ENCODE measurements around the gene KBTBD3. TPM values are rescaled to one million over a fixed set of nuclear protein-coding genes. Genes with fewer than 3 reads are reported as not detected.

KBTBD3 gene
- total and polyA plus RNA-seq, 2 of the 4 experiments (the other 2 are of a cell fraction): 1.6 to 1.7 TPM

DNA sequence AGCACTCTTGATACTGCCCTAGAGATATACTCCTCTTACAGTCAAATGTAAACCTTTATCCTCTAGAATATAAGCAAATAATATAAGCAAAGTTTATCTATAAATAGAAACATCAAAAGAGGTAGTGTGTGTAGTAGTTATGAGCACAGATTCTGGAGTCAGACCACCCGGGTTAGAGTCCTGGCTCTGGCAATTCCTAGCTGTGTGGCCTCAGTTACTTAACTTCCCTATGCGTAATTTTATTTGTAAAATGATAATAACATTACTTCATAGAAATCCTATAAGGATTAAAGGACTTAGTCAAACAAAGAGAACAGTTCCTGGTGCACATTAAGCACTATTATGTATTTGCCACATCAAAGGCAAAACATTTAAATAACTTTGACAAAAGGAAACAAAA, 62.1 kb downstream of the KBTBD3 start:
- no peak overlapping the region for H3K23ac ChIP-seq (ENCODE audit: low read depth, low read length)
- H3K4me2 ChIP-seq (ENCODE audit: low read depth, low read length): no peak overlapping the region; the same call in 1 of the 2 replicates
- no peak overlapping the region for H2BK15ac ChIP-seq (ENCODE audit: low read depth, low read length)
- TF ChIP-seq, protein P1, sequence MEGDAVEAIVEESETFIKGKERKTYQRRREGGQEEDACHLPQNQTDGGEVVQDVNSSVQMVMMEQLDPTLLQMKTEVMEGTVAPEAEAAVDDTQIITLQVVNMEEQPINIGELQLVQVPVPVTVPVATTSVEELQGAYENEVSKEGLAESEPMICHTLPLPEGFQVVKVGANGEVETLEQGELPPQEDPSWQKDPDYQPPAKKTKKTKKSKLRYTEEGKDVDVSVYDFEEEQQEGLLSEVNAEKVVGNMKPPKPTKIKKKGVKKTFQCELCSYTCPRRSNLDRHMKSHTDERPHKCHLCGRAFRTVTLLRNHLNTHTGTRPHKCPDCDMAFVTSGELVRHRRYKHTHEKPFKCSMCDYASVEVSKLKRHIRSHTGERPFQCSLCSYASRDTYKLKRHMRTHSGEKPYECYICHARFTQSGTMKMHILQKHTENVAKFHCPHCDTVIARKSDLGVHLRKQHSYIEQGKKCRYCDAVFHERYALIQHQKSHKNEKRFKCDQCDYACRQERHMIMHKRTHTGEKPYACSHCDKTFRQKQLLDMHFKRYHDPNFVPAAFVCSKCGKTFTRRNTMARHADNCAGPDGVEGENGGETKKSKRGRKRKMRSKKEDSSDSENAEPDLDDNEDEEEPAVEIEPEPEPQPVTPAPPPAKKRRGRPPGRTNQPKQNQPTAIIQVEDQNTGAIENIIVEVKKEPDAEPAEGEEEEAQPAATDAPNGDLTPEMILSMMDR (conservative IDR thresholded peaks at IDR 0.05; ENCODE audit: low read depth, low read length): no peak
- TF ChIP-seq, protein P2, sequence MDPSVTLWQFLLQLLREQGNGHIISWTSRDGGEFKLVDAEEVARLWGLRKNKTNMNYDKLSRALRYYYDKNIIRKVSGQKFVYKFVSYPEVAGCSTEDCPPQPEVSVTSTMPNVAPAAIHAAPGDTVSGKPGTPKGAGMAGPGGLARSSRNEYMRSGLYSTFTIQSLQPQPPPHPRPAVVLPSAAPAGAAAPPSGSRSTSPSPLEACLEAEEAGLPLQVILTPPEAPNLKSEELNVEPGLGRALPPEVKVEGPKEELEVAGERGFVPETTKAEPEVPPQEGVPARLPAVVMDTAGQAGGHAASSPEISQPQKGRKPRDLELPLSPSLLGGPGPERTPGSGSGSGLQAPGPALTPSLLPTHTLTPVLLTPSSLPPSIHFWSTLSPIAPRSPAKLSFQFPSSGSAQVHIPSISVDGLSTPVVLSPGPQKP (IDR thresholded peaks at IDR 0.05; ENCODE audit: borderline replicate concordance, low read depth, low read length): no peak
- TF ChIP-seq RAD21 (IDR thresholded peaks at IDR 0.05; ENCODE audit: low read length): no peak
- no peak overlapping the region for H4K8ac ChIP-seq (ENCODE audit: low read depth in 2 of 2, low read length in 2 of 2)
- no peaks in the 10 kb centered on the region for H3K9me3 ChIP-seq (ENCODE audit: control insufficient read depth, insufficient read depth, low read length)
- H4K91ac ChIP-seq (ENCODE audit: insufficient read depth, low read depth, low read length): no peak overlapping the region
- dilution Hi-C loops (cut with HindIII; ENCODE audit: low sequenced_read_pairs, unreplicated experiment): no loop called here
- H3K4ac ChIP-seq (ENCODE audit: low read depth, low read length): no peak overlapping the region
- no peak for DNase-seq
- WGBS, 2 experiments (ENCODE audit: extremely low coverage in 2 of 2, insufficient read length in 1 of 2): no CpG with 5 or more reads among the region's 2 CpGs
- peaks cover 6% of the 10 kb centered on the region for H3K4me1 ChIP-seq (ENCODE audit: control insufficient read depth, insufficient read depth, low read length)
- H2AK5ac ChIP-seq (ENCODE audit: low read depth, low read length): no peak overlapping the region
- no peak overlapping the region for H2BK120ac ChIP-seq (ENCODE audit: low read depth, low read length)
- peaks cover 31 to 70% of the 10 kb centered on the region in 2 experiments for H3K79me1 ChIP-seq (ENCODE audit: low read depth in 1 of 2, low read length in 2 of 2)
- H3K4me3 ChIP-seq (ENCODE audit: insufficient read depth, low read depth, low read length): no peak overlapping the region
- peaks cover 7% of the 10 kb centered on the region; the same call in 1 of the 2 replicates for H3K9me1 ChIP-seq (ENCODE audit: insufficient read depth, low read length)
- H2AFZ ChIP-seq (replicated peaks; ENCODE audit: low read length, poor library complexity): no peak overlapping the region
- H2BK5ac ChIP-seq (ENCODE audit: low read depth, low read length, poor library complexity, severe bottlenecking): no peak overlapping the region
- ATAC-seq (ENCODE audit: low read depth): no peak
- no peak overlapping the region for H3K56ac ChIP-seq (ENCODE audit: extremely low read depth, insufficient read depth, low read length)
- H3K14ac ChIP-seq (replicated peaks; ENCODE audit: low read depth, low read length): no peak overlapping the region
- H4K20me1 ChIP-seq (ENCODE audit: insufficient read depth, low read length): peaks cover 5% of the 10 kb centered on the region; the same call in 1 of the 2 replicates
- no peak overlapping the region for H4K5ac ChIP-seq (ENCODE audit: low read depth, low read length)
- no peak overlapping the region for H2BK20ac ChIP-seq (ENCODE audit: low read depth, low read length)
- in situ Hi-C loops (cut with MboI; ENCODE audit: low sequenced_read_pairs): no loop called here
- H3K27ac ChIP-seq (ENCODE audit: insufficient read depth, low read length): no peak overlapping the region
- H3K9ac ChIP-seq (ENCODE audit: low read depth, low read length): no peak overlapping the region
- CTCF ChIA-PET: no interaction called here
- H2AK9ac ChIP-seq (replicated peaks; ENCODE audit: low read depth, low read length, poor library complexity): no peak overlapping the region
- BruUV-seq (replicated peaks): no TSS peak
- POLR2A ChIA-PET (ENCODE audit: unreplicated experiment): no interaction called here
- H3K18ac ChIP-seq (ENCODE audit: low read depth, low read length): no peak overlapping the region
- intact Hi-C loops (cut with micrococcal nuclease): loop anchor here (5.0 kb wide), 1 partner anchor 103 kb away; no protein-coding TSS in a partner anchor
- H3K27me3 ChIP-seq (ENCODE audit: control insufficient read depth, insufficient read depth, low read length): no peaks in the 10 kb centered on the region
- H3K36me3 ChIP-seq (ENCODE audit: control insufficient read depth, insufficient read depth, low read length): peaks cover 7% of the 10 kb centered on the region

Data from IMR-90 (cell line).